ENCODE measurements around the gene SOST.
A peak's percentile ranks its signal among the peaks of the same experiment; 100 is the strongest.

The SOST gene

GRCh38 chr17:43774304-43775250 is 16.0 kb upstream of the SOST start:
- no peak for DNase-seq

GRCh38 chr17:43772877-43773648 is 14.5 kb upstream of the SOST start:
- no peak for DNase-seq

GRCh38 chr17:43771463-43771862 is 12.9 kb upstream of the SOST start:
- no peak for DNase-seq

GRCh38 chr17:43770957-43771356 is 12.4 kb upstream of the SOST start:
- no peak for DNase-seq

GRCh38 chr17:43769859-43770258 is 11.3 kb upstream of the SOST start:
- DNase-seq = no peak

- no peak for DNase-seq
Observed at GRCh38 chr17:43769426-43769825, 10.8 kb upstream of the SOST start.

- no peak for DNase-seq
Observed at GRCh38 chr17:43768943-43769342, 10.4 kb upstream of the SOST start.

DNA sequence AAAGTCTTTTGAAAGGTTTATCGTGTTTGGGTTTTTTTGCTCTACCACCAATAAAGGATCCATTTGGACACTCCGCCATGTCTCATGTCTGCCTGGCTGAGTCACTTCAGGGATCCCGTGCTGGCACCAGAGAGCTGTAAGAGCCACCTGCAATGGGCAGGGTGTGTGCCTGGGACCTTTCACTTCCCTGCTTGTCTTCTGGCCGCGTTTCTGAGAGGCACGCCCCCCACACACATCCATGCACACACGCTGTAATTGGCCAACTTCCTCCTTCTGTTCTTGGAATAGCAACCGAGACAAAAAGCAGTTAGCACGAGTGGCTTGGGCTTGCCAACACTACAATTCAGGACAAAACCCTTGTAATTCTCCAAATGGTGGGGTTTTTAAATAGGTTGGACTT is 9.8 kb upstream of the SOST start:
- no peak for DNase-seq

- DNase-seq = no peak
Observed at GRCh38 chr17:43767713-43768059, 9.1 kb upstream of the SOST start.

- DNase-seq = no peak
Observed at GRCh38 chr17:43767053-43767712, 8.6 kb upstream of the SOST start.

DNA sequence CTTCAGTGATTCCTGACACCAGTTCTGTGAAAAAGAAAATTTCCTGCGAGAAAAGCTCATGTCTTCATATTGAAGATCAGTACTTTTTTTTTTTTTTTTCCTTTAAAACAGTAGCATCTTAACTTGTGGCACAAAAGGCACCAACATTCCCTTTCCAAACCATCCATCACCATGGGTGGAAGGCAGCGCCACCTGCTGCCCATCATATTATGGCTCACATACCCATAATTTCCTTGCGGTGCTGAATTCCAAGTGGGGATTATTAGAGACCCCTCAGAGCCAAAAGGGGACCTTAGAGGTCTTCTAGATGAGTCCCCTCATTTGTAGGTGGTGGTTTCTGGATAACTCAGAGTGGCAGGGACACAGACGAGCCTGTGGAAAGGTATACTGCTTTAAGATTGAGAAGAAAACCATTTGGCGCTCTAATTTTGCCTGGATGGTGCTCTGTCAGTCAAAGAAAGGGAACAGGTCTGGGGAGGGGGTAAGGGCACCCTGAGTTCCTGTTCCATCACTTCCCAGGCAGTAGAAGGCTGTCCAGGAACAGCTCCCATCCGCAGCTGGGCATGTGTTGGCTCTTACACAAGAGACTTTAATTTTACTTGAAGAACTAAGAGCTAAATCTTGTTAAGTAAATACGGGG is 7.9 kb upstream of the SOST start:
- peak; percentile 33 for DNase-seq

GRCh38 chr17:43760254-43760852 is 1.8 kb upstream of the SOST start:
- DNase-seq = peak; percentile 81

DNA sequence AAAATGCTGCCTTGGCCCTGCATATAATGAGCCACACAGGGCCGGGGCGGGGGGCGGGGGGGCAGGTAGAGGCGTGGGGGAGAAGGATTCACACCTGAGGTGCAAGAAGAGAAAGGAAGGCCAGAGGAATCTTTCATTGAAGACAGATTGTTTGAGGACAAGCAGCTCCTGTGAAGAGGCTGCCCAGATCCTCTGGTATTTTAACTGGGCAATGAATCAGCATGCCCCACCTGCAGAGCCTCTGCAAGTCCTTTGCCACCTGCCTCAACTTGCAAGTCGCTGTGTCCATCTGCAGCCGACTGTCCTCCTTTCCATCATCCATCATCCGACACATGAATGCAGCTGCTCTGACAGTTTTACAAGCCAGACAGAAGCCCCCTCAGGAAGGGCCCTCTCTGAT is 1.2 kb upstream of the SOST start:
- DNase-seq = no peak

DNA sequence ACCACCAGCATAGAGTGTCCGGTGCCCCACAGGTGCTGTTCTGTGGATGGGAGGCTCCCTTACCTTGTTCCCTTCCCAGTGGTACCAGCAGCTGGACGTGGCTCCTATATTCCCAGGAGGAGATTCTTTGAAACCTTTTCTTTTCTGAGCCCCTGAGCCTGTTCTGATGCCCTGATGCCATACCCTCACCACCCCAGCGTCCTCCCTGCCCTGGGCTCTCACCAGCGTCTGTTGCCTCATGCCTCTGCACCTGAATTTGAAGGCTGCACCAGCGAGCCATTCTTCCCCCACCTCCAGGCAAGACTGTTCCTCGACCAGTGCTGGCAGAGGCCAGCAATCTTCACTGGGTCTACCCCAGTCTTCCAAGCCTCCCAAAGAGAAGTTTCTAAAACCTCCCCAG is 505 bp downstream of the SOST start:
- no peak for DNase-seq

- no peak for DNase-seq
Observed at GRCh38 chr17:43757171-43757660, 1.4 kb downstream of the SOST start.

- no peak for DNase-seq
Observed at GRCh38 chr17:43756201-43756600, 2.4 kb downstream of the SOST start.

DNA sequence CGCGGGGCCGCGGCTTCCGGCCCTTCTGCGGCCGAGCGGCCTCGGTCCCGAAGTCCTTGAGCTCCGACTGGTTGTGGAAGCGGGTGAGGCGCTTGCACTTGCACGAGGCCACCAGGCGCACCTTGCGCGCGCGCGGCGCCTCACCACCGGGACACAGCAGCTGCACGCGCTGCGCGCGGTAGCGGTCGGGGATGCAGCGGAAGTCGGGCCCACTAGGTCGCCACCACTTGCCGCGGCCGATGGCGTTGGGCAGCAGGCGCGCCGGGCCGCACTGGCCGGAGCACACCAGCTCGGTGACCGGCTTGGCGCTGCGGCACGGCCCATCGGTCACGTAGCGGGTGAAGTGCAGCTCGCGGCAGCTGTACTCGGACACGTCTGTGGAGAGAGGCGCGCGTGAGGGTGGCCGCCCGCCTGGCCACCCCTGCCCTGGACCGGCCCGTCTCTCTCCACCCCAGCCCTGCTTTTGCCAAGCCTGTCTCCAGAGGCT is 3.2 kb downstream of the SOST start:
- DNase-seq = no peak

- no peak for DNase-seq
Observed at GRCh38 chr17:43754947-43755346, 3.6 kb downstream of the SOST start.

DNA sequence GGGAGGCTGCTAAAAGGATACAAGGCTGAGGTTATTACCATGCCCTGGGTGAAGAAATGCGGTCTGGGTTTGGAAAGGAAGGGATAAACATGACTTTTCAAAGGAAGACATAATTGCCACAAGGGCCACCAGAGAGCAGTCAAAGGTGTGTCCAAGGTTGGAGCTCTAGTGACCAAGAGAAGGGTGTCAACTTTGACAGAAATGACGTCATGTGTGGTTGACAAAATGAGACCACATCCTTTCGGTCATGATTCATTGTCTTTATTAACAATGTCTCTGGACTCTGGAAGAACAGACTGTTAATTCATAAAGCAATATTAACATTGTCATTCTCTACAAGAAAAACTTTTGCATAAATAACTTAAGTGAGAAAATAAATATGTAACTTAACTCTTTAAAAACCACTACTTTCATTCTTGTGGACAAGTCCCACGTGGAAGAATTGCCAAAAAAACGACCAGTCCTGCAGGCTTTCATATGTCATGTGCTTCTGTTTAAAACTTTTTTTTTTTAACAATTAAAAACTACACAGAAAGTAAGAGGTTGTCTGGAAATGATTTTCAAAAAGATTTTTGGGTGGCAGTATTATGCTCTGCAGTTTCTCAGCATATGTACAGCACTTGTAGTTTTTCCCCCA is 5.0 kb downstream of the SOST start:
- no peak for DNase-seq

GRCh38 chr17:43750153-43750552 is 8.4 kb downstream of the SOST start:
- no peak for DNase-seq

DNA sequence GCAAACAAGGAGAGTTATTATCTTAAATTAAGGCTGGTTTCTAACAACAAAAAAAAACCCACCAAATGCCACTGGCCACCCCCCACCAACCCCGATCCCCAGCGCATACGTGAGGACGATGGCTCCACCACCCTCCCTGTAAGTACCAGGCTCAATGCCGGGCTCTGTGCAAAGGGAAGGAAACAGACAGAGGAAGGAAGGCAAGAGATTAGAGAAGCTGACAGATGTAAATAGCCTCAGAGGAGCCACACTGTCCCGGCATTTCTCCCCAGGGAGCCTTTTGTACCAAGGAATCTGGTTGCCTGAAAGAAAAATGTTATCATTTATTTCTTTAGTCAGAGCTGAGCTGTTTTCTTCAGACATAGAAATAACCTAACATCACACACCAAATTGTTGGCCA is 13.1 kb downstream of the SOST start:
- DNase-seq = no peak

- DNase-seq = no peak
Observed at GRCh38 chr17:43741636-43742035, 17.0 kb downstream of the SOST start.
